Fibroblast of lung (primary cell): ENCODE measurements around the gene MAN1A2. TPM values are rescaled to one million over a fixed set of nuclear protein-coding genes. Genes with fewer than 3 reads are reported as not detected.

Experiments
- DNase-seq, 2 donors: peaks; one replicate each; pipeline versions ENCODE4 v3.0.0 to v3.0.0-alpha.2; 2010; ENCODE audit warnings: low read depth in 2 of 2
- H2AFZ ChIP-seq: 2 replicates; pipeline ENCODE4 v1.5.1; 2012; ENCODE audit warnings: low read length, control low read depth, inconsistent platforms
- H3K27ac ChIP-seq: 2 replicates; pipeline ENCODE4 v1.5.1; 2011; ENCODE audit warnings: low read length, control low read depth; ENCODE audit not compliant: insufficient read depth
- H3K27me3 ChIP-seq: 2 replicates; pipeline ENCODE4 v1.5.1; 2011; ENCODE audit warnings: mild to moderate bottlenecking, low read length; ENCODE audit not compliant: control insufficient read depth, insufficient read depth
- H3K36me3 ChIP-seq: 2 replicates; pipeline ENCODE4 v1.5.1; 2011; ENCODE audit warnings: low read length; ENCODE audit not compliant: control insufficient read depth, insufficient read depth
- H3K4me1 ChIP-seq: 2 replicates; pipeline ENCODE4 v1.5.1; 2011; ENCODE audit warnings: low read length; ENCODE audit not compliant: control insufficient read depth, insufficient read depth; ENCODE audit errors: extremely low read depth
- H3K4me2 ChIP-seq: 2 replicates; pipeline ENCODE4 v1.5.1; 2011; ENCODE audit warnings: low read length, control low read depth; ENCODE audit not compliant: insufficient read depth; ENCODE audit errors: extremely low read depth
- H3K4me3 ChIP-seq, 4 experiments: fragments of 200-600 bp in 1 of 4; sonication (generic) in 1 of 4; replicated peaks in 1 of 4; 2 replicates each; pipeline ENCODE4 v1.5.1; 2011 to 2016; ENCODE audit warnings: low read length in 4 of 4, low read depth in 3 of 4, mild to moderate bottlenecking in 3 of 4, control low read depth in 2 of 4, inconsistent platforms in 1 of 4, mixed read lengths in 1 of 4; ENCODE audit not compliant: insufficient read depth in 1 of 4; ENCODE audit errors: control extremely low read depth in 1 of 4
- H3K79me2 ChIP-seq: 2 replicates; pipeline ENCODE4 v1.5.1; 2012; ENCODE audit warnings: mild to moderate bottlenecking, low read length, inconsistent platforms; ENCODE audit not compliant: control insufficient read depth, insufficient read depth
- H3K9ac ChIP-seq: 2 replicates; pipeline ENCODE4 v1.5.1; 2011; ENCODE audit warnings: mild to moderate bottlenecking, low read length, control low read depth; ENCODE audit not compliant: insufficient read depth
- H3K9me3 ChIP-seq: 2 replicates; pipeline ENCODE4 v1.5.1; 2012; ENCODE audit warnings: low read depth, low read length; ENCODE audit not compliant: control insufficient read depth, insufficient read depth
- H4K20me1 ChIP-seq: 2 replicates; pipeline ENCODE4 v1.5.1; 2011; ENCODE audit warnings: low read length; ENCODE audit not compliant: control insufficient read depth, insufficient read depth; ENCODE audit errors: extremely low read depth
- EZH2 ChIP-seq: IDR thresholded peaks from 2 replicates; pipeline ENCODE4 v1.5.1; 2012; ENCODE audit warnings: low read length, control low read depth, mild to moderate bottlenecking; ENCODE audit errors: missing control alignments
- polyA plus RNA-seq, 2 donors: library from polyadenylated mRNA; depleted of rRNA in 1 of 2; stranded (reverse) in 1 of 2; unstranded in 1 of 2; fragments of >200 nt; gene quantifications; 2 replicates each; pipeline ENCODE4 v1.2.1, GENCODE V29; 2011 to 2012; ENCODE audit warnings: missing spikeins in 1 of 2
- total RNA-seq: library from RNA; depleted of rRNA; stranded (reverse); fragments of >200 nt; gene quantifications from 2 replicates; pipeline ENCODE4 v1.2.1, GENCODE V29; 2014
- TF ChIP-seq, protein P1 (sequence below), 2 donors: IDR thresholded peaks in 1 of 2; conservative IDR thresholded peaks in 1 of 2; 1 replicate in 1 of 2; 2 replicates in 1 of 2; pipeline ENCODE4 v1.5.1; 2011 to 2012; ENCODE audit warnings: low read length in 2 of 2, control low read depth in 1 of 2, inconsistent platforms in 1 of 2, low read depth in 1 of 2, mild to moderate bottlenecking in 1 of 2

Gene MAN1A2
- total and polyA plus RNA-seq, 2 donors (not counting 1 experiment from before 2014, with no cell fraction given), result 41.9 to 43.6 TPM

DNA sequence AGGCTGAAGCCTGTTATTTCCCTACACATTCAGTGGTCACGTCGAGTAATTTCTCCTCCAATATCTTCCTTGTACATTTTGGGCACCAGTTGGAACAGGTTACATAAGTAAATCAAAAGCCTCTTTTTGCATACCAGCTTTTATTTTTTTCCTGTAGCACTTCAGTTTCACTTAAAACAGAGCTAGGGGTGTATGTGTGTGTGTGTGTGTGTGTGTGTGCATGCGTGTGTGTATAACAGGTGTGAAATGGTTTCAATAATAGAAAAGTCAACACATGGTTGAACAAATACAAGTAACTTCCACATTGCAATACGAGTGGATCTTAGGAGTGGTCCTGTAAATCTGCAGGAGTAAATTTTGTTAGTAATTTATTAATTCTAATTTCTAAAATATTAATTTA, 3.0 kb upstream of the MAN1A2 start:
- no peak for DNase-seq

DNA sequence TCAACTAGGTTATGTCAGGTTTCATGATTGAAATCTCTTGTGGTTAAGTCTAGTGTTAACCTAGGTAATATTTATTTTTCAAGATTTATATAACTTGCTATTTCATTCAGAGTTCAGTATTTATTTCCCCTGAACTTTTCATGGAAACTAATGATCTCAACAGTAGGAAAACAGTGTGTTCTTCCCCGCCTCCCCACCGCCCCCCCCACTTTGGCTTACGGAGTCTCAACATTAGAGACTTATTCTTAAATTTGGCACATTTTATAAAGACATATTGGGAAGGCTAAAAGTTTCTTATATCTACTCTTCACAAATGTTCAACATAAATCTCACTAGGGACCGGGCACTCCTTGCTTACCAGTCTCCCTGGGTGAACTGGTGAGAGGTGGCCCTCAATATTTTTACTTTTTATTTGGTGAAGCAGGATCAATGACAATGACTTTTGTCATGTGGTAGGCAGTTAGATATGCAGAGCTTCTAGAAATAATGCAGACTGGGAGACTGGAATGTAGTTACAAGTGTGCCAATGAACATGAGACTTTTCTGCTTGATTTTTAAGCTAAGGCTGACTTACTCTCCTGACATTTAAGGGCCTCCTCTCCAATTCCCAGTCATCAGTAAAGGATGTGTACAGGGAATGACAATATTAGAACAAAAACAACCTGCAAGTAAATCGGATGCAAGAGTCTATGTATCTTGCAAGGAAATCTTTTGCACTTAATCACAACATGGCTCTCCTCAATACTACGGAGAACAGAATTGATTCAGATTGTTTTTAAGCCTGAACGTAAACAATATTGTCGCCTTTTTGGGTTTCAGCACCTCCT, 1.7 kb upstream of the MAN1A2 start:
- H3K9ac ChIP-seq, result peak overlapping the region; percentile 89
- TF ChIP-seq EZH2, result no peak
- TF ChIP-seq, protein P1, sequence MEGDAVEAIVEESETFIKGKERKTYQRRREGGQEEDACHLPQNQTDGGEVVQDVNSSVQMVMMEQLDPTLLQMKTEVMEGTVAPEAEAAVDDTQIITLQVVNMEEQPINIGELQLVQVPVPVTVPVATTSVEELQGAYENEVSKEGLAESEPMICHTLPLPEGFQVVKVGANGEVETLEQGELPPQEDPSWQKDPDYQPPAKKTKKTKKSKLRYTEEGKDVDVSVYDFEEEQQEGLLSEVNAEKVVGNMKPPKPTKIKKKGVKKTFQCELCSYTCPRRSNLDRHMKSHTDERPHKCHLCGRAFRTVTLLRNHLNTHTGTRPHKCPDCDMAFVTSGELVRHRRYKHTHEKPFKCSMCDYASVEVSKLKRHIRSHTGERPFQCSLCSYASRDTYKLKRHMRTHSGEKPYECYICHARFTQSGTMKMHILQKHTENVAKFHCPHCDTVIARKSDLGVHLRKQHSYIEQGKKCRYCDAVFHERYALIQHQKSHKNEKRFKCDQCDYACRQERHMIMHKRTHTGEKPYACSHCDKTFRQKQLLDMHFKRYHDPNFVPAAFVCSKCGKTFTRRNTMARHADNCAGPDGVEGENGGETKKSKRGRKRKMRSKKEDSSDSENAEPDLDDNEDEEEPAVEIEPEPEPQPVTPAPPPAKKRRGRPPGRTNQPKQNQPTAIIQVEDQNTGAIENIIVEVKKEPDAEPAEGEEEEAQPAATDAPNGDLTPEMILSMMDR (conservative IDR thresholded peaks at IDR 0.05 in 1 of 2, IDR thresholded peaks at IDR 0.05 in 1 of 2; ENCODE audit: low read depth in 1 of 2, low read length in 2 of 2), result no peak
- no peaks in the 10 kb centered on the region for H3K36me3 ChIP-seq
- peak overlapping the region; percentile 96 for H3K4me2 ChIP-seq
- no peaks in the 10 kb centered on the region for H3K27me3 ChIP-seq
- peaks cover 37% of the 10 kb centered on the region for H3K79me2 ChIP-seq
- H3K4me3 ChIP-seq, result peak overlapping the region; percentile 82 to 93 (median 88)
- H3K4me1 ChIP-seq, result no peaks in the 10 kb centered on the region
- DNase-seq, result peak; percentile 18 to 43
- H3K9me3 ChIP-seq, result no peaks in the 10 kb centered on the region
- H4K20me1 ChIP-seq, result peaks cover 2% of the 10 kb centered on the region
- peak overlapping the region; percentile 95 for H2AFZ ChIP-seq
- H3K27ac ChIP-seq, result peak overlapping the region; percentile 86

More for the DNA sequence above, 3.0 kb upstream of the MAN1A2 start:
- Histone ChIP-seq H3K79me2 (peaks cover 24% of the 10 kb centered on the region), H3K36me3 (no peaks in the 10 kb centered on the region), H2AFZ (no peak overlapping the region), H4K20me1 (no peaks in the 10 kb centered on the region), H3K27ac (no peak overlapping the region), H3K9me3 (no peaks in the 10 kb centered on the region), H3K9ac (no peak overlapping the region), H3K4me1 (no peaks in the 10 kb centered on the region), H3K27me3 (no peaks in the 10 kb centered on the region), H3K4me3 (no peak overlapping the region), H3K4me2 (no peak overlapping the region)
- TF ChIP-seq EZH2, result no peak
- TF ChIP-seq, protein P1 (conservative IDR thresholded peaks at IDR 0.05 in 1 of 2, IDR thresholded peaks at IDR 0.05 in 1 of 2; ENCODE audit: low read depth in 1 of 2, low read length in 2 of 2), result no peak

DNA sequence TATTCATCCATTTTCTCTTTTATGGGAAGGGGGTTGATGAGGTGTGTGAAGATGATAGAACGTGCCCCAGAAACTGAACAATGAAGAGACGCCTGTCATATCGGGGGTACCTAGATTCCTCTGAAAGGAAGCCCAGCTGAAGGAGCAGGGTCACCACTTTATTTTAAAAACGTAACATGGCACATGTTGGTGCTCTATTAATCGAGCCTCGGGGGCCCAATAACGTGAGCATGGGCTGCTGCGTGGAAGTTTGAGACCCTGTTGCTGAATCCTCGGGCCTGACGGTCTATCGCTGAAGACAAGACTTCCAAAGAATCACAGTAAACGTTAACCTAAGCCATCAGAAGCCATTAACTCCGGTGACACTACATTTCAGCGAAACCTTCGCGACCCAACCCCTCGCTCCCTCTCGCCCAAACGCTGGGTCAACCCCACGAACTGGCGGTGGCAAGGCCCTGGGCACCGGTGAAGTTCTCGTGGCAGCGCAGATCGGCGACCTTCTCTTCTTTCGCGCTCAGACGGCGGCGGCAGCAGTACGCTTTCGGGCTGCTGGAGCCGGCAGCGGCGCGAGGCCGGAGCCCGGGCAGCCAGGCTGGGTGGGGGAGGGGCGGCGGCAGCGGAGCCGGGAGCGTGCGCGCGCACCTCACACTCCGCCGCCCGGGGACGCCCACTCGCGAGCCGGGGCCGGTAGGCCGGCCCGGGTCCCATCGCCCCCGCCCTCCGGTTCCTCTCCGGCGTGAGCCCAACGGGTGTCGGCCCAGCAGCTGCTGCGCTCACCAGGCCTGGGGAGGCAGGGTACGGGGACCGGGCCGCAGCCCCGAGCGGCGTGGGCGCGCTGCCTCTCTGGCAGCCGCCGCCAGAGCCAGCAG, 838 bp upstream of the MAN1A2 start:
- Histone ChIP-seq H2AFZ (peak overlapping the region; percentile 95), H3K27ac (peak overlapping the region; percentile 86), H3K9ac (peak overlapping the region; percentile 89), H3K4me1 (no peaks in the 10 kb centered on the region), H4K20me1 (peaks cover 2% of the 10 kb centered on the region), H3K36me3 (no peaks in the 10 kb centered on the region), H3K79me2 (peaks cover 44% of the 10 kb centered on the region), H3K9me3 (no peaks in the 10 kb centered on the region), H3K4me3 (peak overlapping the region; percentile 82 to 93 (median 88)), H3K27me3 (no peaks in the 10 kb centered on the region), H3K4me2 (peak overlapping the region; percentile 96)
- peak; percentile 62 to 72 for DNase-seq
- no peak for TF ChIP-seq EZH2
- TF ChIP-seq, protein P1 (conservative IDR thresholded peaks at IDR 0.05 in 1 of 2, IDR thresholded peaks at IDR 0.05 in 1 of 2; ENCODE audit: low read depth in 1 of 2, low read length in 2 of 2), result no peak
